Aorta (tissue), 5 donors: Measurements from ENCODE around the gene PHC1. TPM values are rescaled to one million over a fixed set of nuclear protein-coding genes. Genes with fewer than 3 reads are reported as not detected.

Experiments
- ATAC-seq: fragments of 200-7000 bp; cut with Tn5 transposase; one replicate; pipeline ENCODE4 v1.9.1; 2022; ENCODE audit warnings: moderate library complexity; ENCODE audit not compliant: low FRiP score
- DNase-seq, 2 donors: peaks; one replicate each; pipeline ENCODE4 v3.0.0-alpha.2; 2020
- H3K27ac ChIP-seq, 2 donors: one replicate each; pipeline ENCODE4 v1.5.1; 2013; ENCODE audit warnings: low read length in 2 of 2, mild to moderate bottlenecking in 2 of 2, moderate library complexity in 2 of 2, control low read depth in 1 of 2, inconsistent platforms in 1 of 2, low read depth in 1 of 2
- H3K27me3 ChIP-seq, 2 donors: one replicate each; pipeline ENCODE4 v1.6.1; 2013; ENCODE audit warnings: control low read depth in 1 of 2, low read length in 1 of 2, mild to moderate bottlenecking in 1 of 2, moderate library complexity in 1 of 2; ENCODE audit not compliant: insufficient read depth in 2 of 2, control insufficient read depth in 1 of 2
- H3K36me3 ChIP-seq, 2 donors: one replicate each; pipeline ENCODE4 v1.6.1; 2013; ENCODE audit warnings: control low read depth in 1 of 2, low read length in 1 of 2, mild to moderate bottlenecking in 1 of 2; ENCODE audit not compliant: insufficient read depth in 2 of 2, control insufficient read depth in 1 of 2
- H3K4me1 ChIP-seq, 2 donors: one replicate each; pipeline ENCODE4 v1.6.1; 2013; ENCODE audit warnings: low read length in 2 of 2, control low read depth in 1 of 2, mild to moderate bottlenecking in 1 of 2, moderate library complexity in 1 of 2; ENCODE audit not compliant: insufficient read depth in 2 of 2, control insufficient read depth in 1 of 2
- H3K4me3 ChIP-seq, 2 donors: one replicate each; pipeline ENCODE4 v1.5.1; 2013; ENCODE audit warnings: low read length in 2 of 2, control low read depth in 1 of 2, mild to moderate bottlenecking in 1 of 2
- H3K9me3 ChIP-seq: one replicate; pipeline ENCODE4 v1.6.1; 2013; ENCODE audit warnings: mild to moderate bottlenecking, low read length; ENCODE audit not compliant: control insufficient read depth
- WGBS, 2 donors: extraction: QIAGEN DNeasy Blood & Tissue Kit; methylation state at CpG; one replicate each; pipeline ENCODE4 v1.1.7; 2013; 5-methylcytosine and 5-hydroxymethylcytosine counted together
- intact Hi-C, 2 donors: fragments of 100-400 bp; cut with DNase I; formaldehyde crosslinking; loops; one replicate each; pipeline versions ENCODE4 v1.14.2 to v1.15.0; 2022
- polyA plus RNA-seq, 2 donors: library from polyadenylated mRNA; stranded (reverse); fragments of 200-250 nt; gene quantifications; one replicate each; pipeline ENCODE4 v1.2.3, GENCODE V29; 2013
- total RNA-seq, 2 donors: library from RNA; stranded (reverse); fragmentation: NEBNext Ultra II Directional; extraction: Animal tissue kit (Norgen Biotek cat#: 25700); gene quantifications; one replicate each; pipeline ENCODE4 v1.2.1, GENCODE V29; 2021
- donor health status: healthy with polysubstance abuse.
- donor health status: Bipolar disorder and iron deficiency.
- donor health status: DM: no; HTN: no; CAD: no.
- donor health status: DM: no; HTN: no; CAD: no.
- donor health status: DM: yes; HTN: yes; CAD: no.

PHC1 gene
- total and polyA plus RNA-seq, 4 donors = 10.5 to 58.3 (median 43.8) TPM

GRCh38 chr12:8904665-8905064 lies 9.6 kb upstream of the PHC1 start:
- Histone ChIP-seq H3K4me3 (no peak overlapping the region), H3K27ac (no peak overlapping the region), H3K27me3 (no peaks in the 10 kb centered on the region), H3K9me3 (no peaks in the 10 kb centered on the region), H3K36me3 (no peaks in the 10 kb centered on the region), H3K4me1 (no peaks in the 10 kb centered on the region)
- no peak for ATAC-seq
- DNase-seq = no peak
- intact Hi-C loops = loop anchor here in 1 of 2 donors (10.0 kb wide), 1 partner anchor 1310 kb away; the partner anchor contains the start of gene GABARAPL1

GRCh38 chr12:8905546-8905945 lies 8.8 kb upstream of the PHC1 start:
- Histone ChIP-seq H3K4me1 (no peaks in the 10 kb centered on the region), H3K27me3 (no peaks in the 10 kb centered on the region), H3K36me3 (no peaks in the 10 kb centered on the region), H3K27ac (no peak overlapping the region), H3K4me3 (no peak overlapping the region), H3K9me3 (no peaks in the 10 kb centered on the region)
- DNase-seq (no peak), ATAC-seq (no peak)
- intact Hi-C loops = loop anchor here in 1 of 2 donors (10.0 kb wide), 1 partner anchor 1309 kb away; the partner anchor contains the start of gene GABARAPL1
- 10 to 20% methylated on average over 7 to 10 of the region's 10 CpGs for WGBS, 2 donors

DNA sequence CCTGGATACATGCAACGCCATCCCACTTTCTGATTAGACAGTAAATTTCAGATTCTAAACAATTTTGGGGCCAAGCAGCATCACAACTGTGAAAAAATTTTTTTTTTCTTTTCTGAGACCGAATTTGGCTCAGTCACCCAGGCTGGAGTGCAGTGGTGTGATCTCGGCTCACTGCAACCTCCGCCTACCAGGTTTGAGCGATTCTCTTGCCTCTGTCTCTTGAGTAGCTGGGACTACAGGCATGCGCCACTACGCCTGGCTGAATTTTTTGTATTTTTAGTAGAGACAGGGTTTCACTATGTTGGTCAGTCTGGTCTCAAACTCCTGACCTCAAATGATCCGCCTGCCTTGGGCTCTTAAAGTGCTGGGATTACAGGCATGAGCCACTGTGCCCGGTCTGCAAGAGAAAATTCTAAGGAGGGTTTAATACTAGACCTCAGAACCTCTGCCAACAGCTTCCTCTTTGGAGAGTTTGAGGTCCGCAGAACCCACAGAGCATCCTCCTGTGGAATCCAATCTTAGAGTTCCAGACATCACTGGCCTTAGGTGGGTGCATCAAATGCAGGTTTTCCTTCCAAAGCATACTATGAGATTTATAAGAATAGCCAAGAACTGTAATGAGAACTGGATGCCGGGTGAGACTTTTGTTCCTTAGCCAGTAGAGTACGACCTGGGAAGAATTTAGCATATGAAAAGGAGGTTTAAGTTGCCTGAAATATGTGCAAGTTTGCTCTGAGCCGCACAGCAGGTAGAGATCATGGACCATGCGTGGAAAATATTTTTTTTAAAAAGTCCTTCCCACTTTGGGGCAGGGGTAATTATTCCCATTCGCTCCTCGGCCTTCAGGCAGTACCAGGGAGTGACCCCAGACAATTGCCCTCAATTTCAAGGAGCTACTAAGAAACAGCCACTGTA lies 7.8 kb upstream of the PHC1 start:
- no peaks in the 10 kb centered on the region for H3K9me3 ChIP-seq
- no peaks in the 10 kb centered on the region for H3K27me3 ChIP-seq
- ATAC-seq (no peak), DNase-seq (no peak)
- no peak overlapping the region for H3K4me3 ChIP-seq
- 87 to 88% methylated on average over 16 of the region's 16 CpGs for WGBS, 2 donors
- H3K4me1 ChIP-seq = no peaks in the 10 kb centered on the region
- H3K27ac ChIP-seq = no peak overlapping the region
- H3K36me3 ChIP-seq = no peaks in the 10 kb centered on the region
- intact Hi-C loops = loop anchor here in 1 of 2 donors (10.0 kb wide), 1 partner anchor 1308 kb away; the partner anchor contains the start of gene GABARAPL1

GRCh38 chr12:8907513-8907912 lies 6.8 kb upstream of the PHC1 start:
- Histone ChIP-seq H3K27me3 (no peaks in the 10 kb centered on the region), H3K4me1 (no peaks in the 10 kb centered on the region), H3K9me3 (no peaks in the 10 kb centered on the region), H3K36me3 (no peaks in the 10 kb centered on the region), H3K27ac (no peak overlapping the region), H3K4me3 (no peak overlapping the region)
- intact Hi-C loops = loop anchor here in 1 of 2 donors (10.0 kb wide), 1 partner anchor 1307 kb away; the partner anchor contains the start of gene GABARAPL1
- WGBS, 2 donors = 81 to 87% methylated on average over 3 of the region's 3 CpGs
- DNase-seq (no peak), ATAC-seq (no peak)

DNA sequence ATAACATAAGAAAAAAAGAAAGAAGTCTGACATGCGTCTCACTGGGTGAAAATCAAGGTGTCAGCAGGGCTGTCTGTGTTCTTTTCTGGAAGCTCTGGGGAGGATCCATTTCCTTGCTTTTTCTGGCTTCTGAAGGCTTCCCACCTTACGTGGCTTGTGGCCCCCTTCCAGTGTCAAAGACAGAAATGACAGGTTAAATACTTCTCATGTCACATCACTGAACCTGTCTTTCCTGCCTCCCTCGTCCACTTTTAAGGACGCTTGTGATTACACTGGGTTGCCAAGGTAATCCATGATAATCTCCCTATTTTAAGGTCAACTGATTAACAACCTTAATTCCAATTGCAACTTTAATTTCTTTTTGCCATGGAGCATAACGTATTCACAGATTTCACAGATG lies 4.6 kb upstream of the PHC1 start:
- DNase-seq = no peak
- H3K36me3 ChIP-seq = no peaks in the 10 kb centered on the region
- peaks cover 0 to 6% of the 10 kb centered on the region in 2 donors for H3K4me1 ChIP-seq
- H3K9me3 ChIP-seq = no peaks in the 10 kb centered on the region
- WGBS, 2 donors = 74 to 84% methylated on average over 5 of the region's 5 CpGs
- intact Hi-C loops = loop anchor here (5.0 to 10.0 kb wide), 2 partner anchors 43 to 1305 kb away; partner anchors contain the start of gene GABARAPL1 (in 1 of the 2)
- H3K4me3 ChIP-seq = no peak overlapping the region
- no peak overlapping the region for H3K27ac ChIP-seq
- ATAC-seq = no peak
- H3K27me3 ChIP-seq = no peaks in the 10 kb centered on the region

DNA sequence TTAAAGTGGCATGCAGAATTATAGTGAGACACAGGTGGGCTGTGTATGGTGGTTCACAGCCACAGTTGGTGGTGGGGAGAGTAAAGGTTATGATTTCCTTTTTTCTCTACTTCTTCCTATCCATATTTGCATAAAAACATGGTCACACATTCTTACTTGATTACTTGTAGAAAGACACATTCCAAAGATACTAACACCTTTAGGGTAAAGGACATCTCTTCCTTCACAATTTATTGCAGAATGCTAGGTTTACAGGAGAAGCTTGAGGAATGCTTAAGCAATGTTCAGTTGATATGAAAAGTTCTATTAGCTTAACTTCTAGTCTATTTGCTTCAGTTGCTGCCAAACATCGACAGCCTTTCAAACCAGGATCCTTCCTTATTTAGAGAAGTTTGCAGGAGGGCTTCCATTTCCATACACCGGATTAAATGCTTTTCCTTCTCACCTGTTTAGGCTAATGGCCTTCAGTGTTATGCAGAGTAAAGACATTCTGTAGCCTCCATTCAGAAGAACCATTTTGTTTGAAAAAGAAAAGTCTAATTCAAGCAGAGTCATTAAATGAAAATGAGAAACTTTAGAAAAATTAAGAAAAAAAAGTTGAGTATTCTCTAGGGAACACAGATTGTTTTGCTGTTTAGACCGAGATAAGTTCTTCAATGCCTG lies 2.6 kb upstream of the PHC1 start:
- DNase-seq (no peak), ATAC-seq (no peak)
- peaks cover 0 to 6% of the 10 kb centered on the region in 2 donors for H3K4me1 ChIP-seq
- H3K27me3 ChIP-seq = no peaks in the 10 kb centered on the region
- intact Hi-C loops = loop anchor here in 1 of 2 donors (5.0 kb wide), 1 partner anchor 41 kb away; no protein-coding TSS in a partner anchor
- H3K27ac ChIP-seq = no peak overlapping the region
- H3K9me3 ChIP-seq = no peaks in the 10 kb centered on the region
- WGBS, 2 donors = 69 to 73% methylated on average over 3 of the region's 3 CpGs
- no peak overlapping the region for H3K4me3 ChIP-seq
- H3K36me3 ChIP-seq = no peaks in the 10 kb centered on the region

- intact Hi-C loops = loop anchor here in 1 of 2 donors (5.0 kb wide), 1 partner anchor 39 kb away; no protein-coding TSS in a partner anchor
- Histone ChIP-seq H3K9me3 (no peaks in the 10 kb centered on the region), H3K4me1 (peaks cover 0 to 6% of the 10 kb centered on the region in 2 donors)
Observed at GRCh38 chr12:8912914-8913313, 1.4 kb upstream of the PHC1 start.

GRCh38 chr12:8913702-8914032 lies 642 bp upstream of the PHC1 start:
- Histone ChIP-seq H3K4me3 (peak overlapping the region; percentile 87 to 91), H3K36me3 (no peaks in the 10 kb centered on the region), H3K4me1 (peaks cover 0 to 6% of the 10 kb centered on the region in 2 donors), H3K9me3 (no peaks in the 10 kb centered on the region), H3K27me3 (no peaks in the 10 kb centered on the region), H3K27ac (peak overlapping the region; percentile 87 to 92)
- WGBS, 2 donors = 4 to 6% methylated on average over 6 of the region's 6 CpGs
- ATAC-seq = no peak
- DNase-seq = no peak
- intact Hi-C loops = loop anchor here (1.0 to 5.0 kb wide), 2 partner anchors 36 to 39 kb away; partner anchors contain the start of gene M6PR (in 1 of the 2)

More at GRCh38 chr12:8912914-8913313, 1.4 kb upstream of the PHC1 start:
- no peaks in the 10 kb centered on the region for H3K27me3 ChIP-seq
- no peaks in the 10 kb centered on the region for H3K36me3 ChIP-seq
- DNase-seq (no peak), ATAC-seq (no peak)
- H3K27ac ChIP-seq = peak overlapping the region; percentile 79 to 87
- H3K4me3 ChIP-seq = no peak overlapping the region
- whole genome bisulfite sequencing, 2 donors = 24 to 26% methylated on average over 9 of the region's 9 CpGs
